Endothelial cell of hepatic sinusoid (primary cell): ENCODE measurements around the gene GRB10.

Experiments
- in situ Hi-C: cut with HindIII; loops from 2 replicates; pipeline ENCODE4 v1.10.0; 2017; ENCODE audit warnings: low sequenced_read_pairs

GRB10 gene

GRCh38 chr7:50646069-50646468, 136.6 kb downstream of the GRB10 start:
- in situ Hi-C loops, result no loop called here

DNA sequence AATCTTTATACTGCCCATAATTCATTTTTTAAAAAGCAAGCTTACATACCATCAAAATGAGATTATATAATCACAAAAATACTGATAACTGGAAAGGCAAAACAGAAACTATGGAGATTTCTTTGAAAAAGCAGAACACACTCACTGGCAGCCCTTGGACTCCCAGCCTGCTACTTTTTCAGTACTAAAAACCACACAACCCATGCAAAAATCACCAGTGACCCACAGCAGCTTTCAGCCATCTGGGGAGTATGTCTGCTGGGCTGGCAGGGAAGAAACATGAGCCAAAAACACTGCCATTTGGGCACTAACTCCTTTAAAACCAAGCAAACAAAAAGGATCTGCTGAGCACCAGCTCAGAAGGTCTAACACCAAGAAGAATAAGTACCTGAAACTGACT, 137.5 kb downstream of the GRB10 start:
- in situ Hi-C loops, result no loop called here

- in situ Hi-C loops, result no loop called here
These were observed 138.1 kb downstream of the GRB10 start for GRCh38 chr7:50644586-50644985.

- in situ Hi-C loops, result no loop called here
These were observed 138.6 kb downstream of the GRB10 start for GRCh38 chr7:50644114-50644513.

DNA sequence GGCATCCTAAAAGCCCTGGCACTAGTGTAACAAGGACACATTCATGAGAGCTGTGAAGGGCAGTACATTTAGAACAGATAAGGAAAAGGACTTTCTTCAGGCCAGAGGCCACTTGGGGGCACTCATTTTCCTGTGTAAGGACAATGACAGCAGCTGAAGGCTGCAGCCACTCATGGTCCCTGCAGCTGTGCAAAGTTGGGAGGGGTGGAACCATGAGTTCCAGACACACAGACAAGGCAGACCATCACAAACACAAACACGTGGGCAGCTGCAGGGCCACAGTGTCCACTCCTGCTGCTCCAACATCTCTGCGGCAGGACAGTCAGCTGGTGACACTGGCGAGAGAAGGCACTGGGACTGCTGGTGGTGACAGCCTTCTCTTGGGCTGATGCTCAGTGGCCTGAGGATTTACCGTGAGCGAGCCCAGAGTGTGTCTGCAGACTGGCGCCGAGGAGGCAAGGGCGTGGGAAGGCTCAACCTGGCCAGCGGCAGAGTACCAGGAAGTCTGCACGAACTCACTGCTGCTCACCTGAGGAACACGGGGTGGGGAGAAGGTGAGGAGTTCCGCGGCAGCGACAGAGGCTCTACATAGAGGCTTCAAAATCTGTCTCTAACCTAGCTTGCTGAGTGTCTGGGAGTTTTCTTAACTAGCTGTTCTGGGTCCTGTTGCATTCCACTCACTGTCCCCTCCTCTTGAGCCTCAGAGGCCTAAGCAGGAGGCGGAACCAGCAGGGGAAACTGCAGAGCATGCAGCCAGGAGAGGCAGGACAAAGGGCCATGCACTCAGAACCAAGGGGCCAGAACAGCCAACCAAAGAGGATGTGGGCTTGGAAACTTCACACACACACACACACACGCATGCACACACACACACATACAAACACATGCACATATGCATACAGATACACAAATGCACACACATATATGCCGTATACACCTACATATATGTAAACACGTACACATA, 141.0 kb downstream of the GRB10 start:
- in situ Hi-C loops, result no loop called here

DNA sequence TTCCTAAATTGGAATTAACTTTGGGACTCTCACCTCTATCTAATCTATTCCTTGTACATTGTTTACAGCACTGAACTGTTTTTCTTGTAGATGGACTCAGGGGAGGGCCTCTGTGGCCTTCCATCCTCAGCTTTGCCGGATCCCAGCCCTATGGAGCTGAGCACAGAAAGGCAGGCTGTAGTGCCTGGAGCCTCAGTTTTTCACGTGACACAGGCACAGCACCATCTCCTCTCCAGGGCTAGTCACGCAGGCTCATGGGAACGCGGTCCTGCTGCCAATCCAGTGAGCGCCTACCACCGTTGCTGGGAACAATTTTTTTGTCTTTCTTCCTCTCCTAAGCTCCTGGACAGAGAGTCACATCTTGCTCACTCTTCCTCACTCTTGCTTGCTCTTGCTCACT, 141.9 kb downstream of the GRB10 start:
- in situ Hi-C loops, result no loop called here

DNA sequence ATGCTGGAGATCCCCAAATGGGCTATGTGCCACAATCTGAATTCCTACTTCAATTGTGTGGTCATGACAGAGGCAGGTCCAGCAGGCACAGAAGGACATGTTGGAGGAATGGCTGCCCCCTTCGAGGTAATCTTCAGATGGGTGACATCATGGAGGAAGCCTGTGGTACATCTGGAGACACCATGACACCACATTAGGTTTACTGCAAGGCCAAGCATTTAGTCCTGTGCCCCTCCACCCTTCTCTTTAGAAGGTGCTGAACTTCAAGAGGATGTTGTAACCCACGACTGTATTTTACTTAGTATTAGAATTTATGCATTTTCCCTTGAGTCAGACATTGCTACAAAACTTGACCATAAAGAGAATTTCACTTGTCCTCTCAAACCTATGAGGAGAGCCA, 142.4 kb downstream of the GRB10 start:
- in situ Hi-C loops, result no loop called here

- in situ Hi-C loops, result no loop called here
These were observed 144.7 kb downstream of the GRB10 start for GRCh38 chr7:50637725-50638643.

GRCh38 chr7:50634378-50634777, 148.3 kb downstream of the GRB10 start:
- in situ Hi-C loops, result no loop called here

GRCh38 chr7:50633414-50633710, 149.3 kb downstream of the GRB10 start:
- in situ Hi-C loops, result no loop called here

GRCh38 chr7:50632561-50633413, 149.9 kb downstream of the GRB10 start:
- in situ Hi-C loops, result no loop called here

DNA sequence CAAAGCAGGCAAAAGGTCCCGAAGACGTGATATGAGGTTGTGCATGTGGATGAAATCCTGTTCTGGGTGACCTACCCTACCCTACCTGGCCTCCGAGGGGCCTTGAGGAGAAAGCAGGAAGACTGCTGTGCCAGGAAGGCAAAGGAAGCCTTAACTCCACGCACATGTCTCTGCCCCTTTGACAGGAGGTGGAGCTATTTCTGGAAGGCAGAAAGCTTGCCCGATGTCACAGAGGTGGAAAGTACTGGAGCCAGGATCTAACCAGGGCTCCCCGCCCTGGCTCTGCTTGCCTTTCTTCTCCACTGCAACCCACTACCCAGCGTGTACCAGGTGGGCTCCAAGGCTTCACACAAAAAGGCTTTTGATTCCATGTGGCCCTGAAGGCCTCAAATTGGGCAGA, 151.1 kb downstream of the GRB10 start:
- in situ Hi-C loops, result no loop called here

GRCh38 chr7:50631100-50631499, 151.6 kb downstream of the GRB10 start:
- in situ Hi-C loops, result no loop called here

GRCh38 chr7:50629238-50629901, 153.3 kb downstream of the GRB10 start:
- in situ Hi-C loops, result loop anchor here (5.0 kb wide), 1 partner anchor 77 kb away; no protein-coding TSS in a partner anchor

DNA sequence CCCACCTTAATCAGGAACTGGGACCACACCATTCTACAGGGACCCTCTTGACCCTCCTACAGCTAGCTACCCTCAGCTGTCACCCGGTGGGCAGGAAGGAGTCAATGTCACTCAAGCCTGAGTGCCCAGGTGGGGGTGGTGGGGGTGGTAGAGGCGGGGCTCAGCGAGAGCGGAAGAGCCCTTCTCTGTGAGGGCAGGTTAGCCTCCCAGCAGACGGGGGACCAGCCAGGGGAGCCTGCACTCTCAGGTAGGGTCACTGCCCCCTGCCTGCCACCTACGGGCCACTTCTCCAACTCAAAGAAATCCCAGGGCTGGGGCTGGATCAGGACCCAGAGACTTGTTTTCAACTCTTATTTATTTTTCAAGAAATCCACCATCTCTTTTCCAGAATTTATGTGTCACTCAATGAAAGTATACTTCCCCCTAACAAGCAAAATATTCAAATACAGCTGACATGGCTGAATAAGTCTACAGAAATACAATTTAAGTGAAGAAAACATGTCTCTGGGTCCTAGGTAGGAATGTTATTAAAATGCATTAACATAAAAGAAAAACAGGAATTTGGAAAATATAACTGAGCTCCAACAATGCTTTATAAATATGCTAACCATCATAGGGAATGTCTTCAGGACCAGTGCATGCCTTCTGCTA, 154.1 kb downstream of the GRB10 start:
- in situ Hi-C loops, result loop anchor here (5.0 kb wide), 1 partner anchor 76 kb away; no protein-coding TSS in a partner anchor

DNA sequence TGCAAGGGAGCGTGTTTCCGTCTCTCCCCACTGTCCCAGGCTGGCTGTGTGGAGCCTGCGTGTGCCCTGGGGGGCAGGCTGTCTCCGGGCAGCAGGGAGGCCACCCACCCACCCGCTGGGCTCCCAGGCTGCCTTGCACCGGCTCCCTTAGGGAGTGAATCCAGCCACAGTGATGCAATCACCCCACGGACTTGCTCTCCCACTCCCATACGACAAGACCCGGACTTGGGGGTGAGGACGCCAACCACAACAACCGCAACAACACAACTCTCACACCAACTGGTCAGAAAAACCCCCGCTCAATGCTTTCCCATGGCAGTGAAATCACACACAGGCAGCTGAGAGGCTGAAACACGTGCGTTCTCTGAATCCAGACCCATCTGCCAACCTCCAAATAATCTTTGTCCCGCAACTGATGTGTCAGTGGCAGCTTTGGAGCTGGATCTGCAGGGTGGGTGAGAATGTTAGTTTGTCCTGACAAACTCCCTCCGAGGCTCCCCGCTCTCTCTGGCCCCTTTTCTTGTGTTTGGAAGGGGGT, 154.8 kb downstream of the GRB10 start:
- in situ Hi-C loops, result loop anchor here (5.0 kb wide), 1 partner anchor 76 kb away; no protein-coding TSS in a partner anchor

DNA sequence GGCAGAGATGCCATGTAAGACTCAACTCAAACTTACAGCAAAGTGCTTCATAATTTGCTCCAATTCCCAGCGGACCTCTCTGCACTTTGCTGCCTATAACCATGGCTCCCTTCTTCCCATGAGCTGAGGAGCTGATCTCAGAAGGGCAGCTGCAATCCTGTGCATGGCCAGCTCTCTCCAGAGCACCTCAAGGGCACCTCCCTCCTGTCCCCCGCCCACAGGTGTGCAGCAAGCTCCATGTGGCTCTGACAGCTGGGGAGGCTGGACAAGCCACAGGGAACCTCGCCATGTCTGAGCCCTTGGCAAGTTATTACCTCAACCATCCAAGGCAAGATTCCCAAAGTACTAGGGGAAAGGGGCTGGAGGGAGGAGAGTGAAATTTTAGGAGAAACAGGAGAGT, 156.4 kb downstream of the GRB10 start:
- in situ Hi-C loops, result loop anchor here (5.0 kb wide), 1 partner anchor 74 kb away; no protein-coding TSS in a partner anchor

- in situ Hi-C loops, result loop anchor here (5.0 kb wide), 1 partner anchor 73 kb away; no protein-coding TSS in a partner anchor
These were observed 157.3 kb downstream of the GRB10 start for GRCh38 chr7:50625360-50625759.

DNA sequence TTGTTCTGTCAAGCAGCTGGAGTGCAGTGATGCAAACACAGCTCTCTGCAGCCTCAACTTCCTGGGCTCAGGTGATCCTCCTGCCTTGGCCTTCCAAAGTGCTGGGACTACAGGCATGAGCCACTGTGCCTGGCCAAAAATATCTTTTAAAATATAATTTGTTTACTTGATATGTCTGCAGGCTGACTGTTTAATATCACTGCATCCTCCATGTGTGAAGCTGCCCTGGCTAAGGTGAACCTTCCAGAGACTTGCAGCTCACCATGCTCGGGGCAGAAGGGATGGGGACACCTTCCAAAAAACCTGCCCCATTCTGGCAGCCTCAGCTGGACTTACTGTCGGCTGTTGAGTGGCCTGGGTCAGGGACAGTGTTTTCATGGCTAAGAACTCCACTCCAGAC, 159.9 kb downstream of the GRB10 start:
- in situ Hi-C loops, result no loop called here
